ENCODE measurements around the gene ZNHIT2.
"Not testable (repeated sequence)": the region's sequence is repeated elsewhere in the genome, so short reads cannot be mapped to it uniquely, and the experiment has no call there.

ZNHIT2 gene

DNA sequence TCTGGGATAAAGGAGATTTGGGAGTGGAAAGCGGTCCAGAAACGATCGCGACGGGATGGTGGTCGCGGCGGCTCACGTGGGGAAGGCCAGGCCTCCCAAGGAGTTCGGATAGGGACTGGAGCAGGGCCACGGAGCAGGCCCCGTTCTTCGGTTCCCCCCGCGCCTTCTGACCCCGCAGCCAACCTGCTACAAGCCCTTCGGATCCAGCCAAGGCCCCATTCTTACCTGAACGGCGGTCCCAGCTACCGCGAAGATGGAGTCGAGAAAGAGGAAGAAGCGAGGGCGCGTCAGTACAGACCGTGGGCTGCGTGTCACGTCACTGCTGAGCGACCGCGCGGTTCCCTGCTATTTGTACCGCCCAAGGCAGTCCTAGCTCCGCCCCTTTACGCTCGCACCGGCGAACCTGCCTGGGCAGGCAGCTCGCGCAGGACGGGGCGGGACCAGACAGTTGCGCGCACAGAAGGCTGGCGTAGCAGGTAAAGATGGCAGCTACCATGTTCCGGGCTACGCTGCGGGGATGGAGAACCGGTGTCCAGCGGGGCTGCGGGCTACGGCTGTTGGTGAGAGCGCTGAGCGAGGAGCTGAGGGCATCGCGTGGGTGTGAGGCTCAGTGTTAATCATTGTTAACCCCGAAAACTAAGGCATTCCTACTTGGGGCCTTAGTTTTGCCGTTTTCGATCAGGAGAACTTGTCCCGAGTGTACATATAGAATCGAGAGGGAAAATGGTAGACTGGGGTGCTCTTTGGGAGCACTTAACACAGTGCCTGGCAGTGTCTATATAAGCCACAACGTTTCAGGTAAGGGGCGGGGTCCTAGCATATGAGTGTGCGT is 4.6 kb upstream of the ZNHIT2 start, which contains the start of the genes FAU and MRPL49:
Gene FAU (minus strand): TSS at position 270 of the 832 bp plus-strand sequence. CDS start 321 bp downstream, outside the sequence.
Gene MRPL49 (plus strand): TSS at position 457 of the 832 bp plus-strand sequence. CDS start 26 bp downstream, at position 483.
- H2AFZ ChIP-seq (ENCODE audit: low read depth, low read length), result peak within 1 kb of the TSS; percentile 52; the same call in 1 of the 2 replicates
- no peak for TF ChIP-seq EZH2phosphoT487 (IDR thresholded peaks at IDR 0.05; ENCODE audit: low read depth)
- TF ChIP-seq, protein P1, sequence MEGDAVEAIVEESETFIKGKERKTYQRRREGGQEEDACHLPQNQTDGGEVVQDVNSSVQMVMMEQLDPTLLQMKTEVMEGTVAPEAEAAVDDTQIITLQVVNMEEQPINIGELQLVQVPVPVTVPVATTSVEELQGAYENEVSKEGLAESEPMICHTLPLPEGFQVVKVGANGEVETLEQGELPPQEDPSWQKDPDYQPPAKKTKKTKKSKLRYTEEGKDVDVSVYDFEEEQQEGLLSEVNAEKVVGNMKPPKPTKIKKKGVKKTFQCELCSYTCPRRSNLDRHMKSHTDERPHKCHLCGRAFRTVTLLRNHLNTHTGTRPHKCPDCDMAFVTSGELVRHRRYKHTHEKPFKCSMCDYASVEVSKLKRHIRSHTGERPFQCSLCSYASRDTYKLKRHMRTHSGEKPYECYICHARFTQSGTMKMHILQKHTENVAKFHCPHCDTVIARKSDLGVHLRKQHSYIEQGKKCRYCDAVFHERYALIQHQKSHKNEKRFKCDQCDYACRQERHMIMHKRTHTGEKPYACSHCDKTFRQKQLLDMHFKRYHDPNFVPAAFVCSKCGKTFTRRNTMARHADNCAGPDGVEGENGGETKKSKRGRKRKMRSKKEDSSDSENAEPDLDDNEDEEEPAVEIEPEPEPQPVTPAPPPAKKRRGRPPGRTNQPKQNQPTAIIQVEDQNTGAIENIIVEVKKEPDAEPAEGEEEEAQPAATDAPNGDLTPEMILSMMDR (IDR thresholded peaks at IDR 0.05; ENCODE audit: low read depth, low read length), result no peak

DNA sequence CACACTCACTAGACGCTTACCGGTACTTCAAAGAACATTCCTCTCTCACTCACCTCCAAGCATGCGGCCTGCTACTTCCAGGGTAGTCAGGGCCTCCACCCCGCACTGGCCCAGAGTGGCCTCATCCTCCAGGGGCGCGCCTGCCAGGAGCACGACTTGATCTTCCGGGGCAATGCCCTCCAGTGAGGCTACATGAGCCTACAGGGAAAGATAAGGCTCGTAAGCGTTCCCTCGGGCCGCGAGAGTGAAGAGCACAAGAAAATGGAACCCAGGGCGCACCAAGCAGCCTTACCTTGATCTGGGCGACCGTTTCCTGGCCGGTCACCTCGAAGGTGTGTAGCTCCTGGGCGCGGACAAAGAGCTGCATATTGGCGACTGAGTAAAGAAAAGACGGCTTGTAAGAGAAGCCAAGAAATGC is 4.0 kb upstream of the ZNHIT2 start:
- Histone ChIP-seq H3K79me2 (ENCODE audit: low read length) (peaks cover 70% of the 10 kb centered on the region), H3K4me2 (ENCODE audit: low read length) (peak overlapping the region; percentile 91), H3K27me3 (ENCODE audit: low read depth, low read length) (no peaks in the 10 kb centered on the region), H3K9me3 (ENCODE audit: insufficient read depth, low read length) (no peaks in the 10 kb centered on the region), H3K9ac (ENCODE audit: low read length) (peak overlapping the region; percentile 93), H3K4me3 (ENCODE audit: low read length) (peak overlapping the region; percentile 95), H4K20me1 (ENCODE audit: insufficient read depth, low read length) (no peaks in the 10 kb centered on the region), H3K4me1 (ENCODE audit: low read length) (peaks cover 28% of the 10 kb centered on the region), H3K27ac (ENCODE audit: low read length) (peak overlapping the region; percentile 61), H3K36me3 (replicated peaks; ENCODE audit: low read depth, low read length) (peaks cover 43% of the 10 kb centered on the region), H2AFZ (ENCODE audit: low read depth, low read length) (no peak overlapping the region)
- TF ChIP-seq, protein P1 (IDR thresholded peaks at IDR 0.05; ENCODE audit: low read depth, low read length), result no peak
- TF ChIP-seq EZH2phosphoT487 (IDR thresholded peaks at IDR 0.05; ENCODE audit: low read depth), result no peak

More for the DNA sequence above, 4.6 kb upstream of the ZNHIT2 start, which contains the start of the genes FAU and MRPL49:
- Histone ChIP-seq H3K4me2 (ENCODE audit: low read length) (peak within 1 kb of the TSS; percentile 91), H3K27ac (ENCODE audit: low read length) (peak within 1 kb of the TSS; percentile 78), H4K20me1 (ENCODE audit: insufficient read depth, low read length) (no peaks in the 10 kb centered on the region), H3K27me3 (ENCODE audit: low read depth, low read length) (no peaks in the 10 kb centered on the region), H3K4me1 (ENCODE audit: low read length) (peaks cover 24% of the 10 kb centered on the region), H3K4me3 (ENCODE audit: low read length) (peak within 1 kb of the TSS; percentile 95), H3K36me3 (replicated peaks; ENCODE audit: low read depth, low read length) (peaks cover 47% of the 10 kb centered on the region), H3K79me2 (ENCODE audit: low read length) (peaks cover 63% of the 10 kb centered on the region), H3K9me3 (ENCODE audit: insufficient read depth, low read length) (no peaks in the 10 kb centered on the region), H3K9ac (ENCODE audit: low read length) (peak within 1 kb of the TSS; percentile 97)

DNA sequence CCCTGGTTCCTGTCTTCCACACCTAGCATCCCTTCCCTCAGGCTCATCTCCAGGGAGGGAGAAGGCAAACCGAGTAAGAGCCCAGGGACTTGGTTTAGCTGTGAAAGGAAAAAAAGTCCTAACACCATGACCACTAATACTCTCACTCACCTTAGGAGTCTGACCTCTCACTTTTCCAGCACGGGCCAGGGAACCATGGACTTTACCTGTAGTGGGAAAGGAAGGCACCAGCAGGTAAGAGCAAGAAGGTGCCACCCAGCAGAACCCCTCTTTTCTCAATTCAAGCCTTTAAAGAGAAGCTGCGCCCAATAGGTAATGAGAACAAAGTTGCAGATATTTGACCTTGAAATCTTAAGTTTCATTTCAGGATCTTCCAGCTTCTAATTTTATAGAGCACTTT is 3.3 kb upstream of the ZNHIT2 start:
- no peaks in the 10 kb centered on the region for H3K27me3 ChIP-seq (ENCODE audit: low read depth, low read length)
- peak overlapping the region; percentile 93 for H3K9ac ChIP-seq (ENCODE audit: low read length)
- peak overlapping the region; percentile 61 for H3K27ac ChIP-seq (ENCODE audit: low read length)
- H3K4me3 ChIP-seq (ENCODE audit: low read length), result peak overlapping the region; percentile 95
- H3K4me2 ChIP-seq (ENCODE audit: low read length), result peak overlapping the region; percentile 91
- no peaks in the 10 kb centered on the region for H4K20me1 ChIP-seq (ENCODE audit: insufficient read depth, low read length)
- no peak overlapping the region for H2AFZ ChIP-seq (ENCODE audit: low read depth, low read length)
- H3K79me2 ChIP-seq (ENCODE audit: low read length), result peaks cover 76% of the 10 kb centered on the region
- TF ChIP-seq, protein P1 (IDR thresholded peaks at IDR 0.05; ENCODE audit: low read depth, low read length), result no peak
- no peak for TF ChIP-seq EZH2phosphoT487 (IDR thresholded peaks at IDR 0.05; ENCODE audit: low read depth)
- no peaks in the 10 kb centered on the region for H3K9me3 ChIP-seq (ENCODE audit: insufficient read depth, low read length)
- H3K4me1 ChIP-seq (ENCODE audit: low read length), result peaks cover 34% of the 10 kb centered on the region
- peaks cover 47% of the 10 kb centered on the region for H3K36me3 ChIP-seq (replicated peaks; ENCODE audit: low read depth, low read length)

DNA sequence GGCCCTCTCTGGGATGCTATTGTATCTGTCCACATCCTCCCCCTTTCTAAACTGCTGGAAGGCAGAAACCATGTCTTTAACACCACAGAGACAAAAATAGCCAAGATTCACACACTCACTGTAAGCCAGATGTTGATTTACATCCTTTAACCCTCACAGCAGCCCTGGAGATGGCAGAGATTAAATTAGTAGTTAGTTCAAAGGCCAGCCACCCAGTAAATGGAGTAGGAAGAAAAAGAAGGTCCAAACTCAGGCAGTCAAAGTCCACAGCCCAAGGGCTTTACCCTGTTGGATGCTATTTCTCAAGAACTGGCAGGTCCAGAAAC is 2.1 kb upstream of the ZNHIT2 start:
- no peaks in the 10 kb centered on the region for H4K20me1 ChIP-seq (ENCODE audit: insufficient read depth, low read length)
- TF ChIP-seq EZH2phosphoT487 (IDR thresholded peaks at IDR 0.05; ENCODE audit: low read depth), result no peak
- TF ChIP-seq, protein P1 (IDR thresholded peaks at IDR 0.05; ENCODE audit: low read depth, low read length), result no peak
- no peaks in the 10 kb centered on the region for H3K27me3 ChIP-seq (ENCODE audit: low read depth, low read length)
- H3K4me2 ChIP-seq (ENCODE audit: low read length), result no peak overlapping the region
- H3K79me2 ChIP-seq (ENCODE audit: low read length), result peaks cover 75% of the 10 kb centered on the region
- no peak overlapping the region for H2AFZ ChIP-seq (ENCODE audit: low read depth, low read length)
- peaks cover 34% of the 10 kb centered on the region for H3K4me1 ChIP-seq (ENCODE audit: low read length)
- H3K9me3 ChIP-seq (ENCODE audit: insufficient read depth, low read length), result no peaks in the 10 kb centered on the region
- H3K36me3 ChIP-seq (replicated peaks; ENCODE audit: low read depth, low read length), result peaks cover 43% of the 10 kb centered on the region
- H3K4me3 ChIP-seq (ENCODE audit: low read length), result no peak overlapping the region
- peak overlapping the region; percentile 5 for H3K27ac ChIP-seq (ENCODE audit: low read length)
- no peak overlapping the region for H3K9ac ChIP-seq (ENCODE audit: low read length)

DNA sequence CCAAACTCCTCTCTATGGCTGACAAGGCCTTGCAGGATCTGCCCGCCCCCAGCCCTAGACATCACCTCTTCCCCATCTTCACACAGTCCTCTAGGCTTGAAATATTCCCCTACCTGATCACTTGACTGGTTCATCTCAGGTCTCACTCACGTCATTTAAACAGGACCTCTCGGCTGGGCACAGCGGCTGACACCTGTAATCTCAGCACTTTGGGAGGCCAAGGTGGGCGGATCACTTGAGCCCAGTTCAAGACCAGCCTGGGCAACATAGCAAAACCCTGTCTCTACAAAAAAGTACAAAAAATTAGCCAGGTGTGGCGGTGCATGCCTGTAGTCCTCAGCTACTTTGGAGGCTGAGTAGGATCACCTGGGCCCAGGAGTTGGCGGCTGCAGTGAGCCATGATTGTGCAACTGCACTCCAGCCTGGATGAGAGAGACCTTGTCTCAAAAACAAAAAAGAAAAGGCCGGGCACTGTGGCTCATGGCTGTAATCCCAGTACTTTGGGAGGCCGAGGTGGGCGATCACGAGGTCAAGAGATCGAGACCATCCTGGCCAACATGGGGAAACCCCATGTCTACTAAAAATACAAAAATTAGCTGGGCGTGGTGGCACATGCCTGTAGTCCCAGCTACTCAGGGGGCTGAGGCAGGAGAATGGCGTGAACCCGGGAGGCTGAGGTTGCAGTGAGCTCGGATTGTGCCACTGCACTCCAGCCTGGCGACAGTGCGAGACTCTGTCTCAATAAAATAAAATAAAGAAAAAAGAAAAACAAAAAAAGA is 1.6 kb upstream of the ZNHIT2 start:
- H3K9ac ChIP-seq (ENCODE audit: low read length); H3K4me2 ChIP-seq (ENCODE audit: low read length); H2AFZ ChIP-seq (ENCODE audit: low read depth, low read length); H3K4me3 ChIP-seq (ENCODE audit: low read length); H3K27me3 ChIP-seq (ENCODE audit: low read depth, low read length); H4K20me1 ChIP-seq (ENCODE audit: insufficient read depth, low read length); H3K9me3 ChIP-seq (ENCODE audit: insufficient read depth, low read length): not testable (repeated sequence)
- Histone ChIP-seq H3K4me1 (ENCODE audit: low read length) (peaks cover 34% of the 10 kb centered on the region), H3K36me3 (replicated peaks; ENCODE audit: low read depth, low read length) (peaks cover 43% of the 10 kb centered on the region), H3K27ac (ENCODE audit: low read length) (peak overlapping the region; percentile 5; the same call in 1 of the 2 replicates), H3K79me2 (ENCODE audit: low read length) (peaks cover 70% of the 10 kb centered on the region)
